HepG2 (cell line): ENCODE measurements around the gene MAGIX.

Experiments used
- CEBPB ChIP-seq: IDR thresholded peaks from 2 replicates; pipeline ENCODE4 v1.6.1; 2011; ENCODE audit warnings: low read depth, low read length, improper control_type of control experiment, borderline replicate concordance
- CTCF ChIP-seq: sonication (generic); formaldehyde crosslinking; IDR thresholded peaks from 2 replicates; pipeline ENCODE4 v1.5.0; 2020; ENCODE audit warnings: mild to moderate bottlenecking, missing genetic modification reagents, moderate library complexity
- PATZ1 ChIP-seq: sonication (generic); formaldehyde crosslinking; IDR thresholded peaks from 2 replicates; pipeline ENCODE4 v1.4.0; 2020; ENCODE audit warnings: missing genetic modification reagents
- SNAPC2 ChIP-seq: sonication (generic); formaldehyde crosslinking; IDR thresholded peaks from 2 replicates; pipeline ENCODE4 v1.8.1; 2022; ENCODE audit warnings: mild to moderate bottlenecking, missing genetic modification reagents
- ZNF256 ChIP-seq: sonication (generic); formaldehyde crosslinking; conservative IDR thresholded peaks from 2 replicates; pipeline ENCODE4 v1.4.0; 2020; ENCODE audit warnings: missing genetic modification reagents
- ZNF776 ChIP-seq: sonication (generic); formaldehyde crosslinking; IDR thresholded peaks from 2 replicates; pipeline ENCODE4 v1.4.0; 2020; ENCODE audit warnings: mild to moderate bottlenecking, missing genetic modification reagents

- no peak for TF ChIP-seq PATZ1 (CRISPR knock-in tag)
- TF ChIP-seq CEBPB, result no peak
- TF ChIP-seq ZNF256 (CRISPR knock-in tag), result no peak
- TF ChIP-seq SNAPC2 (CRISPR knock-in tag), result no peak
- TF ChIP-seq CTCF, result no peak
- no peak for TF ChIP-seq ZNF776
Observed at GRCh38 chrX:49155243-49155899, 7.2 kb upstream of the MAGIX start.
